ENCODE data around the gene PLIN4. TPM values are rescaled to one million over a fixed set of nuclear protein-coding genes. Genes with fewer than 3 reads are reported as not detected.
A peak's percentile ranks its signal among the peaks of the same experiment; 100 is the strongest.

The PLIN4 gene
- total RNA-seq, 1 experiment from 2014 or later = 2.3 TPM

- ATAC-seq = no peak
- H3K9me3 ChIP-seq (ENCODE audit: control insufficient read depth in 1 of 2, insufficient read depth in 1 of 2, low read depth in 1 of 2, low read length in 2 of 2) = no peaks in the 10 kb centered on the region
- TF ChIP-seq FOSL1 (IDR thresholded peaks at IDR 0.05; ENCODE audit: low read depth) (no peak), YY1 (IDR thresholded peaks at IDR 0.05; ENCODE audit: extremely low read depth, insufficient replicate concordance, low read depth, low read length) (no peak), POLR2AphosphoS5 (IDR thresholded peaks at IDR 0.05; ENCODE audit: low read depth, low read length) (no peak), CEBPB (IDR thresholded peaks at IDR 0.05; ENCODE audit: low read depth) (no peak), EZH2 (IDR thresholded peaks at IDR 0.05) (no peak), SP1 (IDR thresholded peaks at IDR 0.05; ENCODE audit: low read depth) (no peak)
- no peak overlapping the region for H3K4me2 ChIP-seq (ENCODE audit: low read length)
- H3K27ac ChIP-seq (ENCODE audit: low read depth, low read length) = no peak overlapping the region
- intact Hi-C loops (cut with micrococcal nuclease) = no loop called here
- POLR2A ChIA-PET = no interaction called here
- no peak overlapping the region for H3K9ac ChIP-seq (ENCODE audit: low read length)
- H3K79me2 ChIP-seq (ENCODE audit: insufficient read depth, low read length) = no peaks in the 10 kb centered on the region
- H3K36me3 ChIP-seq (ENCODE audit: control insufficient read depth in 1 of 2, insufficient read depth in 2 of 2, low read length in 2 of 2) = no peaks in the 10 kb centered on the region
- DNase-seq (ENCODE audit: low read depth, low spot score) = no peak
- no peak overlapping the region for H2AFZ ChIP-seq (ENCODE audit: low read depth, low read length, poor library complexity, severe bottlenecking)
- H3K4me1 ChIP-seq (ENCODE audit: control insufficient read depth in 1 of 2, insufficient read depth in 2 of 2, low read length in 2 of 2) = peaks cover 14 to 36% of the 10 kb centered on the region in 2 experiments; a peak in 3 of 4 replicates
- H4K20me1 ChIP-seq (ENCODE audit: insufficient read depth) = no peaks in the 10 kb centered on the region
- CTCF ChIA-PET = interaction anchor here (1.1 kb wide), 1 partner anchor 15 kb away, joined by 3 read pairs; no protein-coding TSS in a partner anchor
- no peak overlapping the region for H3K4me3 ChIP-seq (replicated peaks in 1 of 2; ENCODE audit: low read depth in 1 of 2, low read length in 2 of 2)
- RAD21 ChIA-PET (ENCODE audit: low non-redundant PET in 1 of 2, low total read pairs in 2 of 2, uncharacterized antibody in 2 of 2, unreplicated experiment in 2 of 2) = no interaction called here
- no peaks in the 10 kb centered on the region for H3K9me2 ChIP-seq (ENCODE audit: insufficient read depth)
- no peaks in the 10 kb centered on the region for H3K27me3 ChIP-seq (ENCODE audit: insufficient read depth, low read length)
- no TSS peak for BruUV-seq (replicated peaks)
These were observed 19.8 kb upstream of the PLIN4 start for GRCh38 chr19:4537953-4538600.

- Histone ChIP-seq H3K4me1 (ENCODE audit: control insufficient read depth in 1 of 2, insufficient read depth in 2 of 2, low read length in 2 of 2) (peaks cover 14 to 36% of the 10 kb centered on the region in 2 experiments; a peak in 3 of 4 replicates), H3K79me2 (ENCODE audit: insufficient read depth, low read length) (no peaks in the 10 kb centered on the region), H3K36me3 (ENCODE audit: control insufficient read depth in 1 of 2, insufficient read depth in 2 of 2, low read length in 2 of 2) (no peaks in the 10 kb centered on the region), H3K4me2 (ENCODE audit: low read length) (0 out of 2 replicates have a peak overlapping the region, but pooled peaks have one; percentile 4), H3K9ac (ENCODE audit: low read length) (no peak overlapping the region), H3K27me3 (ENCODE audit: insufficient read depth, low read length) (no peaks in the 10 kb centered on the region), H3K27ac (ENCODE audit: low read depth, low read length) (no peak overlapping the region), H3K9me3 (ENCODE audit: control insufficient read depth in 1 of 2, insufficient read depth in 1 of 2, low read depth in 1 of 2, low read length in 2 of 2) (no peaks in the 10 kb centered on the region), H2AFZ (ENCODE audit: low read depth, low read length, poor library complexity, severe bottlenecking) (no peak overlapping the region), H3K9me2 (ENCODE audit: insufficient read depth) (no peaks in the 10 kb centered on the region), H4K20me1 (ENCODE audit: insufficient read depth) (no peaks in the 10 kb centered on the region), H3K4me3 (replicated peaks in 1 of 2; ENCODE audit: low read depth in 1 of 2, low read length in 2 of 2) (no peak overlapping the region)
- DNase-seq (ENCODE audit: low read depth, low spot score) = no peak
- RAD21 ChIA-PET (ENCODE audit: low non-redundant PET in 1 of 2, low total read pairs in 2 of 2, uncharacterized antibody in 2 of 2, unreplicated experiment in 2 of 2) = interaction anchor here in 1 of 2 experiments (0.7 kb wide), 1 partner anchor 1777 kb away, joined by 4 read pairs; no protein-coding TSS in a partner anchor
- BruUV-seq (replicated peaks) = no TSS peak
- intact Hi-C loops (cut with micrococcal nuclease) = no loop called here
- POLR2A ChIA-PET = no interaction called here
- ATAC-seq = no peak
- CTCF ChIA-PET = no interaction called here
- no peak for TF ChIP-seq RAD21 (IDR thresholded peaks at IDR 0.05; ENCODE audit: low read depth)
- no peak for TF ChIP-seq CBX3 (IDR thresholded peaks at IDR 0.05; ENCODE audit: low read depth)
- no peak for TF ChIP-seq SP1 (IDR thresholded peaks at IDR 0.05; ENCODE audit: low read depth)
- no peak for TF ChIP-seq ZBTB33 (IDR thresholded peaks at IDR 0.05; ENCODE audit: extremely low read depth, insufficient replicate concordance, low read length)
- TF ChIP-seq TCF7L2 (IDR thresholded peaks at IDR 0.05; ENCODE audit: borderline replicate concordance, extremely low read depth, insufficient read depth, insufficient read length) = no peak
- no peak for TF ChIP-seq ATF3 (IDR thresholded peaks at IDR 0.05)
- TF ChIP-seq ZNF274 (IDR thresholded peaks at IDR 0.05; ENCODE audit: low read depth, low read length) = no peak
- TF ChIP-seq REST (IDR thresholded peaks at IDR 0.05; ENCODE audit: low read depth) = no peak
- no peak for TF ChIP-seq ELF1 (IDR thresholded peaks at IDR 0.05; ENCODE audit: borderline replicate concordance, low read depth)
- no peak for TF ChIP-seq EGR1 (IDR thresholded peaks at IDR 0.05; ENCODE audit: low read depth)
These were observed 18.5 kb upstream of the PLIN4 start for GRCh38 chr19:4536798-4537197.
